ENCODE results near the gene CCL4.
"Not testable (repeated sequence)": the region's sequence is repeated elsewhere in the genome, so short reads cannot be mapped to it uniquely, and the experiment has no call there.

DNA sequence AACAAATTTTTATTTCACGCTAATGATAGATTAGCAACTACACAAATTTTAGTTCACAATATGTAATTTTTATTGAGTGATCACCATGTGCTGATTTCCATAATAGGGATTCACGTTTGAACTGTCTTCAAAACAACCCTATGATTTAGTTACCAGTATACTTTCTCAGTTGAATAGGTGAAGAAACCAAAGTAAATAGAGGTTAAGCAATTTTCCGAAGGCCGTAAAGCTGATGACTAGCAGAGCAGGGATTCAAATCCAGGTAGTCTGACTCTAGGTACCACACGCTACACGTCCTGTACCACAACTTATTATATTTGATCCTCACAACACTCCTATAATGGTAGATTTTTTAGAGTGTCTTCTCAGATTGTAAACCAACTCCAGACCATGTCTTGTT, 10.9 kb upstream of the CCL4 start:
- not testable (repeated sequence) for TF ChIP-seq POLR2A (IDR thresholded peaks at IDR 0.05; ENCODE audit: low read depth, low read length); TAF1 (IDR thresholded peaks at IDR 0.05; ENCODE audit: low read depth, low read length); SPI1 (IDR thresholded peaks at IDR 0.05; ENCODE audit: low read depth, low read length); POLR2AphosphoS5 (IDR thresholded peaks at IDR 0.05; ENCODE audit: low read depth, low read length); PAX5 (IDR thresholded peaks at IDR 0.05; ENCODE audit: insufficient read depth, low read length, severe bottlenecking)
